Measurements from ENCODE around the gene ZNF791.

DNA sequence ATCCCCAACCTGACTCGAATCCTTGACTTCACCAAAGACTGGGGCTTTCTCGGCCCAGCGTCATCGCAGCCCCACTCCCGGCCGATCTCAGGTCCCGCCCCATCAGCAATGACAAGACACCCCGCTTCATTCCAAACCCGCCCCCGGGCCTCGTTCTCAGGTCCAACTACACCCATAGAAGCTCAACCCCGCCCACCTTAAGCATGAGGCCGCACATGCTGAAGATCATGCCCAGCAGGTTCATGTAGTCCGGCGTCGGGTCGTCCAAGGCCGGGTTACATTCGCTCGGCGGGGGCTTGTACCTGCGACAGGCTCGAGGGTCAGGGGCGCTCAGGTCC is 58.2 kb downstream of the ZNF791 start:
- TF ChIP-seq RAD21 (IDR thresholded peaks at IDR 0.05; ENCODE audit: low read depth) (no peak), YY1 (IDR thresholded peaks at IDR 0.05; ENCODE audit: low read depth) (no peak), EP300 (IDR thresholded peaks at IDR 0.05; ENCODE audit: borderline replicate concordance) (no peak), CREB1 (IDR thresholded peaks at IDR 0.05; ENCODE audit: low read depth) (no peak), TAF1 (IDR thresholded peaks at IDR 0.05; ENCODE audit: low read depth) (no peak), TEAD4 (IDR thresholded peaks at IDR 0.05) (no peak), NFIC (IDR thresholded peaks at IDR 0.05) (no peak), CEBPB (IDR thresholded peaks at IDR 0.05) (no peak), FOXM1 (IDR thresholded peaks at IDR 0.05; ENCODE audit: borderline replicate concordance, low read depth) (no peak), EGR1 (IDR thresholded peaks at IDR 0.05) (no peak)
- TF ChIP-seq, protein P1, sequence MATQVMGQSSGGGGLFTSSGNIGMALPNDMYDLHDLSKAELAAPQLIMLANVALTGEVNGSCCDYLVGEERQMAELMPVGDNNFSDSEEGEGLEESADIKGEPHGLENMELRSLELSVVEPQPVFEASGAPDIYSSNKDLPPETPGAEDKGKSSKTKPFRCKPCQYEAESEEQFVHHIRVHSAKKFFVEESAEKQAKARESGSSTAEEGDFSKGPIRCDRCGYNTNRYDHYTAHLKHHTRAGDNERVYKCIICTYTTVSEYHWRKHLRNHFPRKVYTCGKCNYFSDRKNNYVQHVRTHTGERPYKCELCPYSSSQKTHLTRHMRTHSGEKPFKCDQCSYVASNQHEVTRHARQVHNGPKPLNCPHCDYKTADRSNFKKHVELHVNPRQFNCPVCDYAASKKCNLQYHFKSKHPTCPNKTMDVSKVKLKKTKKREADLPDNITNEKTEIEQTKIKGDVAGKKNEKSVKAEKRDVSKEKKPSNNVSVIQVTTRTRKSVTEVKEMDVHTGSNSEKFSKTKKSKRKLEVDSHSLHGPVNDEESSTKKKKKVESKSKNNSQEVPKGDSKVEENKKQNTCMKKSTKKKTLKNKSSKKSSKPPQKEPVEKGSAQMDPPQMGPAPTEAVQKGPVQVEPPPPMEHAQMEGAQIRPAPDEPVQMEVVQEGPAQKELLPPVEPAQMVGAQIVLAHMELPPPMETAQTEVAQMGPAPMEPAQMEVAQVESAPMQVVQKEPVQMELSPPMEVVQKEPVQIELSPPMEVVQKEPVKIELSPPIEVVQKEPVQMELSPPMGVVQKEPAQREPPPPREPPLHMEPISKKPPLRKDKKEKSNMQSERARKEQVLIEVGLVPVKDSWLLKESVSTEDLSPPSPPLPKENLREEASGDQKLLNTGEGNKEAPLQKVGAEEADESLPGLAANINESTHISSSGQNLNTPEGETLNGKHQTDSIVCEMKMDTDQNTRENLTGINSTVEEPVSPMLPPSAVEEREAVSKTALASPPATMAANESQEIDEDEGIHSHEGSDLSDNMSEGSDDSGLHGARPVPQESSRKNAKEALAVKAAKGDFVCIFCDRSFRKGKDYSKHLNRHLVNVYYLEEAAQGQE (IDR thresholded peaks at IDR 0.05; ENCODE audit: low read depth): no peak
- TF ChIP-seq, protein P2, sequence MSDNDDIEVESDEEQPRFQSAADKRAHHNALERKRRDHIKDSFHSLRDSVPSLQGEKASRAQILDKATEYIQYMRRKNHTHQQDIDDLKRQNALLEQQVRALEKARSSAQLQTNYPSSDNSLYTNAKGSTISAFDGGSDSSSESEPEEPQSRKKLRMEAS (IDR thresholded peaks at IDR 0.05): peak; percentile 69
